Transverse colon (tissue), 4 donors: ENCODE results near the gene FOXC2. TPM values are rescaled to one million over a fixed set of nuclear protein-coding genes. Genes with fewer than 3 reads are reported as not detected.

Source experiments
- DNase-seq: peaks from one replicate; pipeline ENCODE4 v3.0.0-alpha.2; 2019
- H3K27ac ChIP-seq, 4 donors: fragments of 200-600 bp; sonication (generic); 2 replicates each; pipeline ENCODE4 v1.5.1; 2016 to 2018; ENCODE audit warnings: inconsistent platforms in 4 of 4
- H3K27me3 ChIP-seq: fragments of 200-600 bp; sonication (generic); 2 replicates; pipeline ENCODE4 v1.5.1; 2017; ENCODE audit warnings: inconsistent platforms
- H3K36me3 ChIP-seq, 4 donors: fragments of 200-600 bp; sonication (generic); 2 replicates each; pipeline ENCODE4 v1.5.1; 2017 to 2019; ENCODE audit warnings: inconsistent platforms in 4 of 4
- H3K4me1 ChIP-seq, 4 donors: fragments of 200-600 bp; sonication (generic); 2 replicates each; pipeline ENCODE4 v1.5.1; 2017 to 2020; ENCODE audit warnings: inconsistent platforms in 4 of 4
- H3K4me3 ChIP-seq, 4 donors: fragments of 200-600 bp; sonication (generic); 1 replicate in 1 of 4; 2 replicates in 3 of 4; pipeline versions ENCODE4 v1.5.1 to v1.6.1; 2017 to 2019; ENCODE audit warnings: inconsistent platforms in 4 of 4
- H3K9me3 ChIP-seq, 2 donors: fragments of 200-600 bp; sonication (generic); 2 replicates each; pipeline ENCODE4 v1.5.1; 2017 to 2019; ENCODE audit warnings: inconsistent platforms in 2 of 2
- EP300 ChIP-seq: sonication (generic); formaldehyde crosslinking; IDR thresholded peaks from one replicate; pipeline ENCODE4 v1.6.1; 2017; ENCODE audit warnings: antibody characterized with exemption, low read depth
- POLR2A ChIP-seq: fragments of 450-650 bp; IDR thresholded peaks from one replicate; pipeline ENCODE4 v1.6.1; 2016; ENCODE audit warnings: antibody characterized with exemption, mild to moderate bottlenecking, moderate library complexity
- POLR2AphosphoS5 ChIP-seq, 3 donors: sonication (generic); formaldehyde crosslinking; IDR thresholded peaks; one replicate each; pipeline ENCODE4 v1.6.1; 2016; ENCODE audit warnings: antibody characterized with exemption in 3 of 3
- WGBS, 2 donors: methylation state at CpG; one replicate each; pipeline ENCODE4 v1.1.5; 2018; ENCODE audit warnings: low coverage in 1 of 2; 5-methylcytosine and 5-hydroxymethylcytosine counted together
- in situ Hi-C, 4 donors: fragments of 200-750 bp; cut with MboI; loops; one replicate each; pipeline versions ENCODE4 v1.15.0 to v1.15.1; 2017; ENCODE audit warnings: low sequenced_read_pairs in 3 of 4, low pct_ligation_motif_present in 1 of 4, low pct_unique_long_range_greater_than_20kb in 1 of 4
- intact Hi-C: fragments of 100-400 bp; cut with DNase I; formaldehyde crosslinking; loops from one replicate; pipeline ENCODE4 v1.15.1; 2023; ENCODE audit warnings: low total_unique reads
- total RNA-seq, 4 donors: library from RNA; depleted of rRNA; stranded (reverse); fragments of >200 nt; gene quantifications; one replicate each; pipeline ENCODE4 v1.1.0, GENCODE V29; 2016
- TF ChIP-seq, protein P1 (sequence below), 5 experiments: fragments of 200-600 bp in 3 of 5; fragments of 450-650 bp in 2 of 5; sonication (generic) in 3 of 5; IDR thresholded peaks; 1 replicate in 2 of 5; 2 replicates in 3 of 5; pipeline ENCODE4 v1.5.1; 2016 to 2017; ENCODE audit warnings: antibody characterized with exemption in 5 of 5, inconsistent platforms in 3 of 5, mild to moderate bottlenecking in 2 of 5, moderate library complexity in 1 of 5

The FOXC2 gene
- total RNA-seq, 4 donors from 2014 or later = 0.27 TPM; not detected in 3

DNA sequence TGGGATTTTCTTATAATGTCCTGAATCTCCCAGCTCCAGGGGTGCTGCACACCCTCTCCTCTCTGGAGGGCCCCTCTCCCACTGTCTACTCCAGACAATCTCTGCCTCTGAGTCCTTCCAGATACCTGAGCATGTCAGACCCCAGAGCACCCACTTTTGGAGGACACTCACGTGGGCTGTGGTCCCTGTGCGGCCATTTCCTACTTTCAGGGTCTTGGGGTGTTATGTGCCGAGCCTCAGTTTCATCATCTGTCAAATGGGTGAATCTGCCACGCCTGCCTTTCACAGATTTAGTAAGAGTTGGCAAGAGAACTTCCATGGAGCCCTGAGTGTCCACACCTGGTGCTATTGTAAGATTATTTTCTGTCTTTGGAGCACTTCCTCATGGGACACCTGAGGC is 8.0 kb downstream of the FOXC2 start:
- Histone ChIP-seq H3K4me1 (peaks cover 0 to 15% (median 7%) of the 10 kb centered on the region in 4 donors), H3K27ac (no peak overlapping the region), H3K9me3 (no peaks in the 10 kb centered on the region), H3K36me3 (no peaks in the 10 kb centered on the region), H3K4me3 (no peak overlapping the region), H3K27me3 (peaks cover 100% of the 10 kb centered on the region)
- 57% methylated on average over 4 of the region's 4 CpGs; no CpG with 5 or more reads in 1 of the 2 donors for WGBS, 2 donors
- in situ Hi-C loops (loop anchor here in 1 of 4 donors (25.0 kb wide), 1 partner anchor 713 kb away; no protein-coding TSS in a partner anchor), intact Hi-C loops (no loop called here)
- TF ChIP-seq EP300 (no peak), POLR2A (no peak), POLR2AphosphoS5 (IDR thresholded peaks at IDR 0.05) (no peak)
- TF ChIP-seq, protein P1, sequence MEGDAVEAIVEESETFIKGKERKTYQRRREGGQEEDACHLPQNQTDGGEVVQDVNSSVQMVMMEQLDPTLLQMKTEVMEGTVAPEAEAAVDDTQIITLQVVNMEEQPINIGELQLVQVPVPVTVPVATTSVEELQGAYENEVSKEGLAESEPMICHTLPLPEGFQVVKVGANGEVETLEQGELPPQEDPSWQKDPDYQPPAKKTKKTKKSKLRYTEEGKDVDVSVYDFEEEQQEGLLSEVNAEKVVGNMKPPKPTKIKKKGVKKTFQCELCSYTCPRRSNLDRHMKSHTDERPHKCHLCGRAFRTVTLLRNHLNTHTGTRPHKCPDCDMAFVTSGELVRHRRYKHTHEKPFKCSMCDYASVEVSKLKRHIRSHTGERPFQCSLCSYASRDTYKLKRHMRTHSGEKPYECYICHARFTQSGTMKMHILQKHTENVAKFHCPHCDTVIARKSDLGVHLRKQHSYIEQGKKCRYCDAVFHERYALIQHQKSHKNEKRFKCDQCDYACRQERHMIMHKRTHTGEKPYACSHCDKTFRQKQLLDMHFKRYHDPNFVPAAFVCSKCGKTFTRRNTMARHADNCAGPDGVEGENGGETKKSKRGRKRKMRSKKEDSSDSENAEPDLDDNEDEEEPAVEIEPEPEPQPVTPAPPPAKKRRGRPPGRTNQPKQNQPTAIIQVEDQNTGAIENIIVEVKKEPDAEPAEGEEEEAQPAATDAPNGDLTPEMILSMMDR (IDR thresholded peaks at IDR 0.05) = no peak
- no peak for DNase-seq

DNA sequence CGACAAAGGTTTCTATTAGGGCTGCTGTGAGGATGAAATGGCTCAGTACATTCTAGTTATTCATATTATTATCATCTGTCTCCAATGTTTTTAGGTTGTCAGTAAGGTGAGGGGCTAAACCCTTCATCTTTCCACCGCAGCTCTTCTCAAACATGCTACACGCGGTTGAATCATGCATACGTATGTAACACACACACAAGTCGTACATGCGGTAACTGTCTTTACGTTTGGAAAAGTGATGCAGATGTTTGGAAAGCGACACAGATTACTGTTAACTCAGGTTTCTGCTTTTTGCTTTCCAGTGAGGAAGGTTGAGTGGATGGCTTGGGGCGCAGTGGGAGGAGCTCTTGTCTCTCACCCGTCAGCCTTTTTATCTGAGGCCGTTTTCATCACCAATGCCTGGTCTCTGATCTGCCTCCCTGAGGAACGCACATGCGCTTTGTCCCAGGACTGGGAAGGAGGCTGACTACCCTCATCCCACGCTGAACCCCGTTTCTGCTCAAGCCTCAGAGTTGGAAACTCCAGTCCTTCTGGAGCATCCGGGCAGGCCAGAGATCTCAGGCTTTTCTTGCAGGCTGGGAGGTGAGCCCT is 8.6 kb downstream of the FOXC2 start:
- H3K27me3 ChIP-seq = peaks cover 100% of the 10 kb centered on the region
- intact Hi-C loops = no loop called here
- peaks cover 0 to 15% (median 7%) of the 10 kb centered on the region in 4 donors for H3K4me1 ChIP-seq
- DNase-seq = no peak
- H3K27ac ChIP-seq = peak overlapping the region in 1 of 4 donors; percentile 35
- peak overlapping the region in 2 of 4 donors; percentile 30 to 52 for H3K4me3 ChIP-seq
- in situ Hi-C loops = no loop called here
- TF ChIP-seq POLR2A (no peak), EP300 (no peak), POLR2AphosphoS5 (IDR thresholded peaks at IDR 0.05) (no peak)
- TF ChIP-seq, protein P1 (IDR thresholded peaks at IDR 0.05) = no peak
- H3K9me3 ChIP-seq = no peaks in the 10 kb centered on the region
- H3K36me3 ChIP-seq = no peaks in the 10 kb centered on the region
- WGBS, 2 donors = 69 to 93% methylated on average over 7 to 17 of the region's 17 CpGs

DNA sequence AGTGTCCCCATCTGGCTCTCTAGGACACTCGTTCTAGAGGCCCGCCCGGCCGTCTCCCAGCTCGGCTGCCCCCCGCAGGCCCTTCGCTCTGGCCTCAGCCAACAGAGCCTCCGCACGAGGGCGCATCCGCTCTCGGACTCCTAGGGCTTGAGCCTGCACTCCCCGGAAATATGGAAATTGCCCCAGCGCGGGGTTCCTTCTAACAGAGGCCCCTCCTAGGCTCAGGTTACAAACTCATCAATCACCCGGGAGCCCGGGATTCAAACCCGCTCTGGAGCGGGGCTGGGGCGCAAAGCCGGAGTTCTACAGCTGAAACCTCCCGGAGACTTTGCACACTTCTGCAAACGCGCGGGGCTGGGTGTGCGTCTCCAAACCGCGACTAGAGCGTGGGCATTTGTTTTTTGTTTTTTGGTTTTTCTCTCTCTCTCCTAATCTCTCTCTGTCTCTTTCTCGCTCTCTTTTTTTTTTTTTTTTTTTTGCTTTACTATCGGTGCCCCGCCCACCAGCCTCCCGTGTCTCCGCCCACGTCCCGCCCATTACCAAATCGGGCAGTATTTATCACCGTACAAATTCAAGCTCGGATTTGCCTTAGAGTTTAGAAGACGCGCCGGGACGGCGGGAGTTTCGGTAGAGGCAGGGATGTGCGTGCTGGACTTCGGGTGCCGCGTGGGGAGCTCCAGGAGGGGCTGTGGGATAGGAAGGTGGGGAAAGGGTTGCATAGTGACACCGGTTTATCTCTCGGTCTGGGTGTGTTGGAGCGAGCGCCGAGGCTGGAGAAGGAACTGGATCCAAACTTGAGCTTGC is 9.3 kb downstream of the FOXC2 start:
- no peaks in the 10 kb centered on the region for H3K36me3 ChIP-seq
- peaks cover 0 to 15% (median 7%) of the 10 kb centered on the region in 4 donors for H3K4me1 ChIP-seq
- peak; percentile 60 for DNase-seq
- H3K9me3 ChIP-seq = no peaks in the 10 kb centered on the region
- in situ Hi-C loops = no loop called here
- intact Hi-C loops = no loop called here
- H3K27me3 ChIP-seq = peaks cover 100% of the 10 kb centered on the region
- TF ChIP-seq EP300 (no peak), POLR2AphosphoS5 (IDR thresholded peaks at IDR 0.05) (peak in 2 of 3 donors; percentile 43 to 70), POLR2A (peak; percentile 56)
- TF ChIP-seq, protein P1 (IDR thresholded peaks at IDR 0.05) = peak in 3 of 5 experiments; percentile 7 to 36 (median 36)
- 0 to 2% methylated on average over 5 to 47 of the region's 54 CpGs for WGBS, 2 donors
- H3K4me3 ChIP-seq = peak overlapping the region in 3 of 4 donors; percentile 30 to 52 (median 37)
- H3K27ac ChIP-seq = peak overlapping the region; percentile 40 to 76 (median 62)

DNA sequence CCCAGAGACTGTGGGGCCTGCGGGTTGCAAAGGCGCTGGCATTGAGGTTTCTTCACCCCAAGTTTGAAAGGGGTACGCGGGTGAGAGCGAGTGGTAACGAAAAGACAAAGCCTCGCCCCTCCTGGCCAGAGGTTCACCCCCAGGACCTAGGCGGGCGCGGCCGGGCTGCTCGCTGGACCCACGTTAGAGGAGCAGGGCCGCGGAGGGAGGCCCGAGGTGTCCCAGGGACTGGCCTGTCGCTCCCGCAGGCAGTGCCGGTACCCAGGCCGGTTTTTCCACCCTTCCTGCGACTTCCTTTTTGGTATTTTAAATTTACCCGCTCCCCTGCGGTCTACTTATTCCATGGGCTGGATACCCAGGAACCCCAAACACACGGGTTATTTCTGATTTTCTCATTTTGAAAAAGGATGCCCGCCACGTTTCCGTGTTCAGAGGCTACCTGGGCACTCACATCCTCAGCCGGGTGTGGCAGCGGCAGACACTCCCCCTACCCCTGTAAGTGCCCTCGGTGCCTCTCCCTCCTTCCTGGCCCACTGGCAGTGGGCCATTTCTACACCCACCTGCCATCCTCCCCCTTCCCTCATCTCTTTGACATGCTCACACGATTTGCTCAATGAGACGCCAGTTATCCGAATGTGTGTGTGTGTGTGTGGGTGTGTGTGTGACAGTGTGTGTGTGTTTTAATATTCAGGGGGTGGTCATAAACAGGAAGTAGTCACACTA is 10.1 kb downstream of the FOXC2 start:
- no peaks in the 10 kb centered on the region for H3K36me3 ChIP-seq
- in situ Hi-C loops (no loop called here), intact Hi-C loops (no loop called here)
- DNase-seq = no peak
- no peaks in the 10 kb centered on the region for H3K9me3 ChIP-seq
- H3K4me1 ChIP-seq = peaks cover 0 to 15% (median 7%) of the 10 kb centered on the region in 4 donors
- WGBS, 2 donors = 10 to 14% methylated on average over 8 to 33 of the region's 33 CpGs
- peak overlapping the region; percentile 35 to 76 (median 54) for H3K27ac ChIP-seq
- H3K4me3 ChIP-seq = peak overlapping the region in 2 of 4 donors; percentile 16 to 52
- TF ChIP-seq POLR2A = no peak
- TF ChIP-seq EP300 = no peak
- TF ChIP-seq, protein P1 (IDR thresholded peaks at IDR 0.05) = no peak
- no peak for TF ChIP-seq POLR2AphosphoS5 (IDR thresholded peaks at IDR 0.05)
- peaks cover 100% of the 10 kb centered on the region for H3K27me3 ChIP-seq
